Neural crest cell (in vitro differentiated cells): ENCODE data around the gene R3HDML. TPM values are rescaled to one million over a fixed set of nuclear protein-coding genes. Genes with fewer than 3 reads are reported as not detected.

Source experiments
- DNase-seq: peaks from one replicate; pipeline ENCODE4 v3.0.0; 2021; ENCODE audit warnings: low read depth, mixed read lengths, low spot score
- H3K27ac Mint-ChIP-seq: one replicate; pipeline ENCODE4 v1.8.0; 2021; ENCODE audit warnings: mild to moderate bottlenecking, mixed read lengths; ENCODE audit not compliant: unreplicated experiment
- H3K27me3 Mint-ChIP-seq: 2 replicates; pipeline ENCODE4 v1.8.0; 2021; ENCODE audit warnings: low read depth, mild to moderate bottlenecking, mixed read lengths
- H3K36me3 Mint-ChIP-seq: 2 replicates; pipeline ENCODE4 v1.8.0; 2021; ENCODE audit warnings: low read depth, mild to moderate bottlenecking, mixed read lengths
- H3K4me1 Mint-ChIP-seq: 2 replicates; pipeline ENCODE4 v1.8.0; 2021; ENCODE audit warnings: mixed read lengths
- H3K4me3 Mint-ChIP-seq: one replicate; pipeline ENCODE4 v1.8.0; 2021; ENCODE audit warnings: mild to moderate bottlenecking, mixed read lengths
- H3K9me3 Mint-ChIP-seq: 2 replicates; pipeline ENCODE4 v1.8.0; 2021; ENCODE audit warnings: mixed read lengths
- CTCF ChIP-seq: fragments of 200-600 bp; sonication (generic); conservative IDR thresholded peaks from 2 replicates; pipeline ENCODE4 v1.5.0; 2021; ENCODE audit warnings: antibody characterized with exemption, mild to moderate bottlenecking
- total RNA-seq: library from RNA; stranded (reverse); gene quantifications from 2 replicates; pipeline ENCODE4 v1.2.1, GENCODE V29; 2021

The R3HDML gene
- total RNA-seq, 1 donor from 2014 or later: not detected

GRCh38 chr20:44367746-44368145 lies 30.9 kb downstream of the R3HDML start:
- TF ChIP-seq CTCF: no peak
- H3K27me3 Mint-ChIP-seq: no peaks in the 10 kb centered on the region

GRCh38 chr20:44370639-44371218 lies 33.9 kb downstream of the R3HDML start:
- Mint-ChIP-seq H3K36me3 (no peaks in the 10 kb centered on the region), H3K9me3 (no peaks in the 10 kb centered on the region), H3K4me1 (peaks cover 5% of the 10 kb centered on the region), H3K27ac (peak overlapping the region; percentile 95), H3K27me3 (no peaks in the 10 kb centered on the region), H3K4me3 (no peak overlapping the region)
- DNase-seq: no peak
- no peak for TF ChIP-seq CTCF

More at GRCh38 chr20:44367746-44368145, 30.9 kb downstream of the R3HDML start:
- Mint-ChIP-seq H3K27ac (no peak overlapping the region), H3K4me3 (no peak overlapping the region), H3K9me3 (no peaks in the 10 kb centered on the region), H3K4me1 (peaks cover 5% of the 10 kb centered on the region), H3K36me3 (no peaks in the 10 kb centered on the region)
- no peak for DNase-seq

GRCh38 chr20:44382641-44383040 lies 45.8 kb downstream of the R3HDML start:
- Mint-ChIP-seq H3K27ac (no peak overlapping the region), H3K9me3 (no peaks in the 10 kb centered on the region)

GRCh38 chr20:44384423-44385027 lies 47.7 kb downstream of the R3HDML start:
- H3K4me1 Mint-ChIP-seq: peaks cover 9% of the 10 kb centered on the region
- TF ChIP-seq CTCF: peak; percentile 87

More at GRCh38 chr20:44382641-44383040, 45.8 kb downstream of the R3HDML start:
- peaks cover 3% of the 10 kb centered on the region for H3K27me3 Mint-ChIP-seq
- no peak for TF ChIP-seq CTCF
- DNase-seq: no peak
- no peaks in the 10 kb centered on the region for H3K36me3 Mint-ChIP-seq
- no peak overlapping the region for H3K4me3 Mint-ChIP-seq
- peaks cover 5% of the 10 kb centered on the region for H3K4me1 Mint-ChIP-seq

GRCh38 chr20:44388466-44389023 lies 51.7 kb downstream of the R3HDML start:
- H3K36me3 Mint-ChIP-seq: no peaks in the 10 kb centered on the region
- peak; percentile 85 for TF ChIP-seq CTCF
- H3K4me1 Mint-ChIP-seq: peaks cover 9% of the 10 kb centered on the region
- H3K27me3 Mint-ChIP-seq: peaks cover 22% of the 10 kb centered on the region
- no peak overlapping the region for H3K27ac Mint-ChIP-seq
- no peaks in the 10 kb centered on the region for H3K9me3 Mint-ChIP-seq
- no peak overlapping the region for H3K4me3 Mint-ChIP-seq
- DNase-seq: peak; percentile 73

More at GRCh38 chr20:44384423-44385027, 47.7 kb downstream of the R3HDML start:
- Mint-ChIP-seq H3K27ac (no peak overlapping the region), H3K9me3 (no peaks in the 10 kb centered on the region), H3K4me3 (no peak overlapping the region), H3K27me3 (peaks cover 12% of the 10 kb centered on the region), H3K36me3 (no peaks in the 10 kb centered on the region)
- peak; percentile 83 for DNase-seq
